ENCODE data around the gene PTPN4. TPM values are rescaled to one million over a fixed set of nuclear protein-coding genes. Genes with fewer than 3 reads are reported as not detected.
A peak's percentile ranks its signal among the peaks of the same experiment; 100 is the strongest.

Gene PTPN4
- total and polyA plus RNA-seq, 3 donors from 2014 or later = 19.7 to 80.5 (median 58.5) TPM

GRCh38 chr2:119852214-119852613, 92.5 kb downstream of the PTPN4 start:
- Histone ChIP-seq H3K27me3 (no peaks in the 10 kb centered on the region), H3K4me3 (no peak overlapping the region), H3K36me3 (ENCODE audit: low read depth, missing control alignments) (no peaks in the 10 kb centered on the region), H3K9me3 (no peaks in the 10 kb centered on the region), H3K27ac (no peak overlapping the region), H3K4me1 (no peaks in the 10 kb centered on the region)
- 96 to 97% methylated on average over 6 of the region's 6 CpGs for WGBS, 2 donors
- TF ChIP-seq, protein P1, sequence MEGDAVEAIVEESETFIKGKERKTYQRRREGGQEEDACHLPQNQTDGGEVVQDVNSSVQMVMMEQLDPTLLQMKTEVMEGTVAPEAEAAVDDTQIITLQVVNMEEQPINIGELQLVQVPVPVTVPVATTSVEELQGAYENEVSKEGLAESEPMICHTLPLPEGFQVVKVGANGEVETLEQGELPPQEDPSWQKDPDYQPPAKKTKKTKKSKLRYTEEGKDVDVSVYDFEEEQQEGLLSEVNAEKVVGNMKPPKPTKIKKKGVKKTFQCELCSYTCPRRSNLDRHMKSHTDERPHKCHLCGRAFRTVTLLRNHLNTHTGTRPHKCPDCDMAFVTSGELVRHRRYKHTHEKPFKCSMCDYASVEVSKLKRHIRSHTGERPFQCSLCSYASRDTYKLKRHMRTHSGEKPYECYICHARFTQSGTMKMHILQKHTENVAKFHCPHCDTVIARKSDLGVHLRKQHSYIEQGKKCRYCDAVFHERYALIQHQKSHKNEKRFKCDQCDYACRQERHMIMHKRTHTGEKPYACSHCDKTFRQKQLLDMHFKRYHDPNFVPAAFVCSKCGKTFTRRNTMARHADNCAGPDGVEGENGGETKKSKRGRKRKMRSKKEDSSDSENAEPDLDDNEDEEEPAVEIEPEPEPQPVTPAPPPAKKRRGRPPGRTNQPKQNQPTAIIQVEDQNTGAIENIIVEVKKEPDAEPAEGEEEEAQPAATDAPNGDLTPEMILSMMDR (IDR thresholded peaks at IDR 0.05) = no peak
- TF ChIP-seq POLR2A (IDR thresholded peaks at IDR 0.05) = no peak
- intact Hi-C loops (cut with DNase I; ENCODE audit: low total_unique reads) = no loop called here
- no peak for DNase-seq

DNA sequence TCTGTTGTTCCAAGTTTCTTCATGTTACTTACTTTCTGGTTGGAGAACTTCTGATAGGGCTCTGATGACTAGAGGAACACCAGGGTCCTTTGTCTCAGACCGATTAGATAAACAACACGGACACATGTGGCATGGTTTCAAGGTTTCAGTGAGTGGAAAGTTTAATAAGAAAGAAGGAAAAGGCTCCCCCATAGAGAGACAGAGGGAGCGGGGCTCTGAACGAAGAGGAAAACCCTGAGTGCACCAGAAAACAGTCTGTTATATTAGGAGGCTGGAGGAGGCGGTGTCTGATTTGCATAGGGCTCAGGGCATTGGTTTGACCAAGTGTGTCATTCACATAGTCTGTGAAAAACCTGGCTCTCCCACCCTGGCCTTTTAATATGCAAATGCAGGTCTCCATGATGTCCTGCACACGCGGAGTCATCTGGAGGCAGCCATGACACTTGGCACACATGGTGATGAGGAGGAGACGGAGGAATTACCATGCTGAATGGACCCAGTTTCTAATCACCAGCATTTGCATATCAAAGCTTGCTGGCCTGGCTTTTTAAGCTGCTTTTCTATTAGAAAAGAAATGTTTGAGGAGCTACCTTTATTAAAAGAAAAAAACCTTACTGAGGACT, 94.2 kb downstream of the PTPN4 start:
- Histone ChIP-seq H3K36me3 (ENCODE audit: low read depth, missing control alignments) (no peaks in the 10 kb centered on the region), H3K4me3 (no peak overlapping the region), H3K4me1 (no peaks in the 10 kb centered on the region), H3K27me3 (no peaks in the 10 kb centered on the region), H3K9me3 (no peaks in the 10 kb centered on the region), H3K27ac (peak overlapping the region in 1 of 2 donors; percentile 52)
- no peak for TF ChIP-seq POLR2A (IDR thresholded peaks at IDR 0.05)
- TF ChIP-seq, protein P1 (IDR thresholded peaks at IDR 0.05) = no peak
- DNase-seq = peak; percentile 83
- intact Hi-C loops (cut with DNase I; ENCODE audit: low total_unique reads) = no loop called here
- WGBS, 2 donors = 47 to 77% methylated on average over 8 of the region's 8 CpGs

DNA sequence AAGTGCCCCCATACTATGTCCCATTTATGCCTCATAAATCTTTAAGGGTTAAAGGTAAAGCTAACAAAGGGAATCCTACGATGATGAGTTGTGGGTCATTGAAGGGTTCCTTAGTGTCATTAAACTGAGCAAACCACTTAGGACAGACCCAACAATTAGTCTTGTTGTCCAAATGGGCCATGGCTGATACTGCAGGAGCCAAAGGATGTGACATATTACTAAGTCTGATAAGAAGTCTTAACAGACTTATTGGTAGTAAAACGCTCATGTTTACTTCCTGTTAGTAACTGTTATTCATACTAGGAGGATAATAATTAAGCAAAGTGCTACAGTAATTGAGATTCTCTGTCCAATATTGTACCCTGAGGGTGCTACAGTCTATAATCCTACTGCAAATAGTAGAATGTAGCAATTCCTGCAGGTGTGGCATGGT, 96.8 kb downstream of the PTPN4 start:
- 66 to 76% methylated on average over 2 of the region's 2 CpGs for whole genome bisulfite sequencing, 2 donors
- Histone ChIP-seq H3K9me3 (no peaks in the 10 kb centered on the region), H3K27ac (no peak overlapping the region), H3K4me3 (no peak overlapping the region), H3K36me3 (ENCODE audit: low read depth, missing control alignments) (no peaks in the 10 kb centered on the region), H3K27me3 (no peaks in the 10 kb centered on the region), H3K4me1 (peaks cover under 1% of the 10 kb centered on the region)
- no peak for TF ChIP-seq POLR2A (IDR thresholded peaks at IDR 0.05)
- TF ChIP-seq, protein P1 (IDR thresholded peaks at IDR 0.05) = no peak
- DNase-seq = no peak
- intact Hi-C loops (cut with DNase I; ENCODE audit: low total_unique reads) = no loop called here

- 69 to 84% methylated on average over 3 of the region's 3 CpGs for WGBS, 2 donors
- no peaks in the 10 kb centered on the region for H3K36me3 ChIP-seq (ENCODE audit: low read depth, missing control alignments)
- intact Hi-C loops (cut with DNase I; ENCODE audit: low total_unique reads) = no loop called here
- H3K27ac ChIP-seq = peak overlapping the region in 1 of 2 donors; percentile 16
- H3K27me3 ChIP-seq = no peaks in the 10 kb centered on the region
- TF ChIP-seq, protein P1 (IDR thresholded peaks at IDR 0.05) = no peak
- TF ChIP-seq POLR2A (IDR thresholded peaks at IDR 0.05) = no peak
- no peak for DNase-seq
- peaks cover 13% of the 10 kb centered on the region for H3K4me1 ChIP-seq
- no peaks in the 10 kb centered on the region for H3K9me3 ChIP-seq
- no peak overlapping the region for H3K4me3 ChIP-seq
Observed at GRCh38 chr2:119857742-119858141, 98.0 kb downstream of the PTPN4 start.

DNA sequence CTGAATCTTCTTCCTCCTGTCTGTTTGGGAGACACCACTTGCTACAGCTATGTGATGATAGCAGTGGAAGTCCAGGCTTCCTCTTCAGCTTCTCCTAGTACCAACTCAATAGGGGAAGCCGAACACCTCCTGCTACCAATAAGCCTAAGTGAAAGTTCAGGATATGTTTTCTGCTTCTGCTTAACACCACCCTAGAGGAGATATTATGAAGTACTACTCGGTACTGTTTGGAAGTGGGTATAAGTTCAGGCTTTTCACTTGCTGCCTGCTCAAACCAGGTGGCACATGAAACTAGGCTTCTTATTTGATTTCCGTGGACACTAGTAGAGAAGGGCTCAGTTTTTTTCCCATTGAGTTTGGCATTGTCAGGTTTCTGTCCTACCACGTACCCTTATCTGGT, 99.8 kb downstream of the PTPN4 start:
- H3K27ac ChIP-seq = no peak overlapping the region
- WGBS, 2 donors = 86 to 89% methylated on average over 4 of the region's 4 CpGs
- no peak for TF ChIP-seq POLR2A (IDR thresholded peaks at IDR 0.05)
- TF ChIP-seq, protein P1 (IDR thresholded peaks at IDR 0.05) = no peak
- no peak for DNase-seq
- no peak overlapping the region for H3K4me3 ChIP-seq
- H3K36me3 ChIP-seq (ENCODE audit: low read depth, missing control alignments) = no peaks in the 10 kb centered on the region
- peaks cover 14% of the 10 kb centered on the region for H3K4me1 ChIP-seq
- intact Hi-C loops (cut with DNase I; ENCODE audit: low total_unique reads) = no loop called here
- no peaks in the 10 kb centered on the region for H3K27me3 ChIP-seq
- no peaks in the 10 kb centered on the region for H3K9me3 ChIP-seq

Measured in testis (tissue), 3 donors.